Jurkat, Clone E6-1 (cell line): ENCODE measurements around the gene CAMTA1.
"Not testable (repeated sequence)": the region's sequence is repeated elsewhere in the genome, so short reads cannot be mapped to it uniquely, and the experiment has no call there.

Experiments
- DNase-seq: peaks from one replicate; pipeline ENCODE4 v3.0.0-alpha.2; 2011; ENCODE audit warnings: low read depth, low spot score
- H3K4me3 ChIP-seq: 2 replicates; pipeline ENCODE4 v1.5.1; 2011; ENCODE audit warnings: mild to moderate bottlenecking, low read length, control low read depth, moderate library complexity

The CAMTA1 gene

DNA sequence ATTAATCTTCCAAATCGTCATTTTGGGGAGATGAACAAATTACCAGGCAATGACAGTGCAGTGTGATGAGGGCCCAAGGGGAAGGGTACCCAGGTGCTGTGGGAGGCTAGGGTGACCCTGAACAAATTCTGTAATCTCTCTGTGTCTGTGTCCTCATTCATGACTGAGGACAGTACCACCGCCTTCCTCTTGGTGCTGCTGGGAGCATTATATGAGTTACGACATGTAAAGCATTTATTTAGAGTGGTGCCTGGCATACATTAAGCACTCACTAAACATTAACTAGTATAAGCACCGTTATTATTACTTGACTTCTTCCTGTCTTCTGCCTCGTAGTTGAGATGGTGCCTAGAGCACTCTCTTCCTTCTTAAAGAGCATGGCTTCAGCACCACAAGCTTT is 517.6 kb downstream of the CAMTA1 start:
- DNase-seq = no peak
- no peak overlapping the region for H3K4me3 ChIP-seq

DNA sequence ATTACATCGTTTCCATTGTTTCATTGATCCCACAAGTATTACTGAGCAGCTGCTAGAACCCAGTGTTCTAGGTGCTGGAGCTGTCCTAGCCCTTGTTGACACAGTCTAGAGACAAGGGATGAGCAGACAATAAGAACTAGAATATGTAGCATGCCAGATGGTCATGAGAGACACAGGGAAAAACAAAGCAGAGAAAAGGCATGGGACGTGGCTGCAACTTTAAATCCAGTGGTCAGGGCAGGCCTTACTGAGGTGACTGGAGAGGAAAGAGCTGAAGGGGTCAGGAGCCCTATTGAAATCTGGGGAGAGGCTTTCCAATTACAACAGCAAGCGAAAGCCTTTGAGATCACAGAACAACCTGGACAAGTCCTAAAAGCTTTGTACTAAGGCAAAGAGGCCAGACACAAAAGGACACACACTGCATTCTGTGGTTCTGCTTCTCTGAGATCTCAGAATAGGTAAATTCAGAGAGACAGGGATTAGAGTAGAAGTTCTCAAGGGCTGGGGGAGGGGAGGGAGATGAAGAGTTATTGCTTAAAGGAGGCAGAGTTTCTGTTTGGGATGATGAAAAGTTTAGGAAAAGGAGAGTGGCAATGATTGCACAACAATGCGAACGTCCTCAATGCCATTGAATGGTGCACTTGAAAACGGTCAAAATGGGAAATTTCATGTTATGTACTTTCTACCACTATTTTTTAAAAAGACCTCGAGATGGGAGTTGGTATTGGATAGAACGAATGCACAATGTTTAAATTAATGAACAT is 518.5 kb downstream of the CAMTA1 start:
- H3K4me3 ChIP-seq = no peak overlapping the region
- no peak for DNase-seq

DNA sequence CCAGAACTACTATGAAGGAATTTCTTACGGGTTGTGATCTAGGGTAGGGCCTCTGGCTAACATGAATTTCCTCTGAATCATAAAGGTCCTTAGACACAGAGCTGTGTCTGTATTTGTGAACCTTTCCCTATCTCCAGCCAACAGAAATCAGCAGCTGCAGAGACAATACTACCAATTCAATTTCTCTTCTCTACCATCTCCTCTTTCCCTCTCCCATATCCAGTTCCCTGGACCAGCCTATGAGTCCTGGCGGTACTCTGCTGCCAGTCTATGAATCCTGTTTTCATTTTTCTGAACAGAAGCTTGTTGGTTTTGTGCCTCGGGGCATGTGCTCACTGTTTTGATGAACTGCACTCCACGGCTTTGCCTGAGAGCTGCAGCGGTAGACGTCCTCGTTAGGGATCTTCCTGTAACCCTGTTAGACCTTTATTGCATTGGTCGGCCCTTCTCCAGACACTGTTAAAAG is 527.9 kb downstream of the CAMTA1 start:
- no peak overlapping the region for H3K4me3 ChIP-seq
- no peak for DNase-seq

DNA sequence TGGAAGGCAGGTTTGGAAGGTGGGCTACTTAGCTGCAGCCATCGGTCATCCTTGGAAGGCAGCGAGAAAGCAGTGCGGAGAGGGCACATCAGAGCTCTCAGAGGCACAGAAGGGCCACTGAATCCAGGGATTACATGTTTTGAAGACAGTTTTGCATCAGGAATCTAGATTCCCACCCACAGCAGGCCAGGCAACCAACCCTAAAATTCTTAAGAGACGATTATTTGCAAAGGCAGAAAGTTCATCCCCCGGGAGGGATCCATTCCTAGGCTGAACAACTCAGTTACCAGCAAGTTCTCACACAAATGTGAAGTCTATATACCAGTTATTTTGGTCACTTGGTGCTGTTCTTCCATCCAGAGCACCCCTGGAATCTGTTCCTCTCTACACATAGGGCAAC is 528.6 kb downstream of the CAMTA1 start:
- no peak for DNase-seq
- H3K4me3 ChIP-seq = no peak overlapping the region

DNA sequence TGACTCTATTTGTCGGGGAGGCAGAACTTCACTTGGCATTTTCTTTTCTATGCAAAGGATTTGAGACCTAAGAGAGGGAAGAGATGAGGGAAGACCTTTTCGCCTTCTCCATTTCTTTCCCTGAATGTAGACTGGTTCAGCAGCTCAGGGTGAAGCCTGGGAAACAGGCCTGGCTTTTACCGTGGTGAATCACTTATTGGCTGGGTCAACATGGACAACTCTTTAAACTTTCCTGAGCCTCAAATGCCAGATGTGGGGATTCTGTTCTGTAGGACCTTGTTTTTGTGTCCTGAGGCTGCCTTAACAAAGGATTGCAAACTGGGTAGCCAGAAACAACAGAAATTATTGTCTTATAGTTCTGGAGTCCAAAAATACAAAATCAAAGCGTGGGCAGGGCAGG is 530.1 kb downstream of the CAMTA1 start:
- DNase-seq = no peak
- no peak overlapping the region for H3K4me3 ChIP-seq

DNA sequence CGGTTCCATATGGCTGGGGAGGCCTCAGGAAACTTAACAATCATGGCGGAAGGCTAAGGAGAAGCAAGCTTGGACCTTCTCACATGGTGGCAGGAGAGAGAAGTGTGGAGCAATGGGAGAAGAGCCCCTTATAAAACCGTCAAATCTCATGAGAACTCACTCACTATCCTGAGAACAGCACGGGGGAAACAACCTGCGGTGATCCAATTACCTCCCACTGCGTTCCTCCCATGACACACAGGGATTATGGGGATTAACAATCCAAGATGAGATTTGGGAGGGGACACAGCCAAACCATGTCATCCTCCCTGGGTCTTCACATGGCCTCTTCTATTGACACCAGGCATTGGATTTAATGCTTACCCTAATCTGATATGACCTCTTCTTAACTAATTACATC is 530.7 kb downstream of the CAMTA1 start:
- DNase-seq = no peak
- H3K4me3 ChIP-seq = no peak overlapping the region

DNA sequence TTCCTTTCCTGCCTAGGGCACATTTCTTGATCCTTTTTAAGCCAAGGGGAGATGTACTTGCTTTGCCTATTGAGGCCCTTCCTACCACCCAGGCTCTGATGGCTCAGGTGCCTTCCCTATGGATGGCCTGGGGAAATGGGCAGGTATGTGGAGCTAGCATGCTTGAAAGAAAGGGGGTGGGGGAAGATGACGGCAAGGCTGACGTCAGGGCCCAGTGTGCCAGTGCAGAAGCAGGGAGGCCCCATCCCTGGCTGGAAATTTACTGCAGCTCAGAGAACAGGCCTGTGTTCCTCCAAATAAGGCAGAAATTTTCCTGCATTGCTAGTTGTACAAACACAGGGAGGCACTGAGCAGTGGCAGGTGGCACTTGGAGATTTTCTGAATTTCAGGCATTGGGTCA is 532.6 kb downstream of the CAMTA1 start:
- no peak overlapping the region for H3K4me3 ChIP-seq
- no peak for DNase-seq

DNA sequence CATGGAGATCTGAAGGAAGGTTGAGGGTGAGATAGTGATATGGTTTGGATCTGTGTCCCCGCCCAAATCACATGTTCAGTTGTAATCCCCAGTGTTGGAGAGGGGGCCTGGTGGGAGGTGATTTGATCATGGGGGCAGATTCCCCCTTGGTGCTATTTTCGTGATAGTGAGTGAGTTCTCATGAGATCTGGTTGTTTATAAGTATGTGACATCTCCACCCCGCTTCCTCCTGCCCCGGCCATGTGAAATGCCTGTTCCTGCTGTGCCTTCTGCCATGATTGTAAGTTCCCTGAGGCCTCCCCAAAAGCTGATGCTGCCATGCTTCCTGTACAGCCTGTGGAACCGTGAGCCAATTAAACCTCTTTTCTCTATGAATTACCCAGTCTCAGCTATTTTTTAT is 533.9 kb downstream of the CAMTA1 start:
- H3K4me3 ChIP-seq = no peak overlapping the region
- no peak for DNase-seq

DNA sequence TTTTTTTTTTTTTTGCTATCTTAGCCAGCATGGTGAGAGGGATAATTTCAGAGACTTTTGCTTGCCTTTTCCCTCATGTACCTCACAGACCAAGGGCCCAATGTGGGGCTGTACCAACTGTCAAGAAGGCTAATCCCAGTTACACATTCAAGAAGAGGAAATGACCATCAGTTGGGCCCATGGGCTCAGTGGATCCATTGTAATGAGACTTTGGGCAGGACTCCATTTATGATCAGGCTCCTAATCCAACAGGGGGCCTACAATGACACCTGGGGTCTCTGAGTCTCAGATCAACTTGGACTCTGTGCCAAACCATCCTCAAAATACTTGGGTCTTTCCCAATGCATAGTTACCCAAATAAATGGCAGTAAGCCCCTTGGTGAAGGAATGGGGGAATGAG is 535.4 kb downstream of the CAMTA1 start:
- H3K4me3 ChIP-seq = no peak overlapping the region
- DNase-seq = no peak

DNA sequence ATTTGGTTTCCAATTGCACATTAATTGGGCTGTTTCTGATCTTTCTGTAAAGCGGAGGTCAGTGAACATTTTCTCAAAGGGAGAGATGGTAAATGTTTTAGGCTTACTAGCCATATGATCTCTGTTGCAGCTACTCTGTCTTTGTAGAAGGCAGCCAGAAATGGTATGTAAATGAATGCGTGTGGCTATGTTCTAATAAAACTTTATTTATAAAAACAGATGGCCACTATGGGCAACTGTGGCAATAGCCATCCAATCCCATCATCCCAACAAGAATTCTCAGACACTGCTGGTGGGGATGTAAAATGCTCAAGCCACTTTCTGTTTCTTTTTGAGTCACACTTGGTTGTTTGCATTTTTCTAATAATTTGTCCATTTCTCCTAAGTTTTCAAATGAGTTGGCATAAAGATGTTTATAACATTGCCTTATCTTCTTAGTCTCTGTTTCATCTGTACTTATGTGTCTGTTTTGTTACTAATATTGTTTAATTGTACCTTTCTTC is 537.1 kb downstream of the CAMTA1 start:
- no peak for DNase-seq

DNA sequence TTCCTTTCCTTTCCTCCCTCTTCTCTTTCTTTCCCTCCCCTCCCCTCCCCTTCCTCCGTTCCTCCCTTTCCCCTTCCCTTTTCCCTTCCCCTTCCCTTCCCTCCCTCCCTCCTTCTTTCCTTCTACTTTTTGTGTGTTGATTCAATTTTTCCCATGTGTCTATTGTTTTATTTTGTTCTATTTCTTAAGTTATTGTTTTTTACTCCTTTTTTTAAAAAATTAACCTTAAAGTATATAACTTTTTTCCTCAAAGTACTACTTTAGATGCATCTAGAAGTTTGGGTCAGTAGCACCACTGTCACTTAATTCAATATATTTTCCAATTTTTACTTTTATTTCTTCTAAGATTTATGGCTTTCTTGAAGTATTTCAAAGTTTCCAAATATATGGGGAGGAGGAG is 537.7 kb downstream of the CAMTA1 start:
- H3K4me3 ChIP-seq = no peak overlapping the region
- no peak for DNase-seq

More for the DNA sequence above, 537.1 kb downstream of the CAMTA1 start:
- H3K4me3 ChIP-seq = no peak overlapping the region

DNA sequence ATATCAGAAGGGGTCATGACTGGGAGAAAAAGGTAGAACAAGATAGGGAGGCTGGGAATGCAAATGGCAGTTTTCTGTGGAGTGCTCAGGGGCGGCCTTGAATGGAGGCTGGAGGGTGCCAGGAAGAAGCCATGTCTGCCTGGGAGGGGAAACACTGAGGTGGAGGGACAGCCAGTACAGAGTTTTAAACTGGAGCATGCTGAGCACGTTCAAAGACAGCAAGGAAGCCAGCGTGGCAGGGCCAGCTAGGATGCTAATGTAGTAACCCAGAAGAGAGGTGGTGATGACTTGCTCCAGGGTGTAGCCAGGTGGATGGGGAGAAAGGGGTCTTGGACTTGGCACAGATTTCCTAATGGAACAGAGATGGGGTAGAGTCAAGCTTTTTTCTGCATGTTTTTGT is 540.0 kb downstream of the CAMTA1 start:
- no peak for DNase-seq
- no peak overlapping the region for H3K4me3 ChIP-seq

DNA sequence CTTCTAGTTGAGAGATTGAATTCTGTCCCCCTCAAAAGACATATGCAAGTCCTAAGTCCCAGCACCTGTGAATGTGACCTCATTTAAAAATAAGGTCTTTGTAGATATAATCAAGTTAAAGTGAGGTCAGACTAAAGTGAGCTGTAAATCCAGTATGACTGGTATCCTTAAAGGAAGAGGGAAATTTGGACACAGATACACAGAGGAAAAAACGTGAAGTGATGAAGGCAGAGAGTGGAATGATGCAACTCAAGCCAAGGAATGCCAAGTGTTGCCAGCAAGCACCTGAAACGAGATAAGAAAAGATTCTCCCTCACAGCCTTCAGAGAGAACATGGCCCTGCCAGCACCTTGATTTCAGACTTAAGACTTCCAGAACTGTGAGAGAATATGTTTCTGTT is 541.1 kb downstream of the CAMTA1 start:
- DNase-seq = no peak
- no peak overlapping the region for H3K4me3 ChIP-seq

DNA sequence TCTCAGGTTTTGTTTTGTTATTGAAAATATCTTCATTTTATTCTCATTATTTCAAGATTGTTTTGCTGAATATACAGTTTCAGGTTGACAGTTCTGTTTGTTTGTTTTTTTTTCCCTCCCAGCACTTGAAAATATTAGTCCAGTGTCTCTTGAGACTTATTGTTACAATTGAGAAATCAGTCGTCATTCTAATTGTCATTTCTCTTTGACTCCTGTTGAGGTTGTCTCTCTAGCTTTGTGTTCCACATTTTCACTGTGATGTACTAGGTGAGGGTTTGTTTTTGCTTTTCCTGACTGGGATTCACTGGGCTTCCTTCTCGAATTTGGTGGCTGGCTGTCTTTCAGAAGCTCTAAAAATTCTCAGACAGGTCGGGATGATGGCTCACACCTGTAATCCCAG is 542.6 kb downstream of the CAMTA1 start:
- DNase-seq = no peak

DNA sequence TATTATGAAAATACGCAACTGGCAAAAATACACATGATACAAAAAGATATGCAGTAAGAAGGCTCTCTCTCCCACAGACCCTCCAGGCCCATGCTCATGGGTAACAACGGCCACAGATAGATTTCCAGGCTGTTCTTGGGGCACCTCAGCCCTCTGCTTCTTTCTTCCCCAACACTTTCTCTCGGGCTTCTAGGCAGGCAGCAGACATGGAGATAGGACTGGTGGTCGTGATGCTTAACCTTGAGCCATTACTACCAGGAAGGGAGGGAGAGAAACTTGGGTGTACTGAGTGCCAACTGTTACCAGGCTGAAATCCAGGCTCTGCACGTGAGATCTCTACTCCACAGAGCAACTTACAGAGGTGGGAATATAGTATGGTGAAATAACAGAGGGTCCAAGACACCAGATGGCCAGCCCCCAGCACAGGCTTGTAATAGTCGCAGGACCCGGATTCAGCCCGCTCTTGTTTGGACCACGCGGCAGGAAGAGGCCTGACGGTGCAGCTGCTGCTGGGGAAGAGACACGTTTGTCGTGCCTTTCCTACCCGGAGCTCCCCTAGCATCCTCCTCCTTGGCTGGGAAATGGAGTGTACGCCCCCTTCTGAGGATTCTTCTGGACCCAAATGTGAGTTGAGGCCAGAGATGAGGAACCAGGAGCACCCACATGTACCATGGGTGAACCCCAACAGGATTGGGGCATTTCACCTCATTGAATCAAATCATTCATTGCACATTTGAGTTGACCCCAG is 544.8 kb downstream of the CAMTA1 start:
- no peak for DNase-seq
- no peak overlapping the region for H3K4me3 ChIP-seq

More for the DNA sequence above, 542.6 kb downstream of the CAMTA1 start:
- H3K4me3 ChIP-seq = no peak overlapping the region

DNA sequence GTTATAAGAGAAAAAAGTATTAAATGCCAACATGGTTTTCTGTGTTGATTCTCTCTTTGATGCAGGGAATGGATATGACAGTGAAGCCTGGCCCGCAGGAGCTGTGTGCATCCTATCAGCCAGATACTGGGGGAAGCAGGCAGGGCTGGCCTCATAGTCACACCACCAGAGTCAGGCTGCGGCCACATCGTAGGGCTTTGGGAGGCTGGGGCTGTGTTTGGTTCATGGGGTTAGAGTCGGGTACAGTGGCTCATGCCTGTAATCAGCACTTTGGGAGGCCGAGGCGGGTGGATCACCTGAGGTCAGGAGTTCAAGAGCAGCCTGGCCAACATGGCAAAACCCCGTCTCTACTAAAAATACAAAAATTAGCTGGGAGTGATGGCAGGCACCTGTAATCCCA is 545.5 kb downstream of the CAMTA1 start:
- H3K4me3 ChIP-seq, DNase-seq: not testable (repeated sequence)

DNA sequence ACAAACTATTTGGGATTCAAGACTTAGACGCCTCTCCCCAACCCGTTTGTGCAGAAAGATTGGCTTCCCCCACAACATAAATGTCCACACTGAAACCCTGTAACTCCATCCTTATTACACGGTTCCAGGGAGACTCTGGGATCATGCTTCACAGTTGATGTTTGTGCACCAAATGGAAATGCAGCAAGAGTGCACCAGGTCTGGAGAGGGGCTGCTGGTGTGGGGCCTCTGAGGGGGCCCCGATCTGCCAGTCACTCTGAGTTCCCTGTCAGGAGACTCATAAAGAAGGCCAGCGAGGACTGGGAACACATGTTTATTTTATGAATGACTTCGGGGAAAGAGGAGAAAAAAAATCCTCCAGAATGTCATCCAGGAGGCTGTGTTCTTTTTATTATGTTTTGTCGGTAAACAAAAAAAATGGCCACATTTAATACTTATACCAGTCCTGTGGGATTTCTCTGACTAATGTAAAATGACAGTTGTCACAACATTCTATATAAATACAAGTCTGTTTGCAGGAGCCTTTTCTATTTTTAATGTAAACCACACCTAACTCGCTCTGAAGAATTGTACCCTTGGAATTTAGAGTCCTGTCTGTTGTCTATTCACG is 546.8 kb downstream of the CAMTA1 start:
- no peak overlapping the region for H3K4me3 ChIP-seq
- DNase-seq = no peak

DNA sequence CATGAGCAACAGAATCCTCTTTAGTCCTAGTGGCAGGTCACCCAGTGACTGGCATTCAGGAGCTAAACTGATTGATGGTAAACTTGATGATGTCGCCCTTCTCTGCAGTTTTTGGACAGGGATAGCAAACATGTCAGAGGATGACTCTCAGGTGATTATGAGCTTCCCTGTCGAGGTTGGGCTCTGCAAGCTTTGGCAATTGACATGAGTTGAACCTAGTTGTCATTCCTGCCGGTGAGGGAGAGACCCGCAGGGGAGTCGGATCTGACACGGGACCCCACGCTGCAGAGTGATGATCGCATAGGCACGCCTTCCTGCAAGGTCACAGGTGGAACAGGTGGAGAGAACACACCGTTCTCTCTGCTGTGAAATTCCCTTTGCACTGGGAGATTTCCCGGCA is 547.8 kb downstream of the CAMTA1 start:
- H3K4me3 ChIP-seq = no peak overlapping the region
- no peak for DNase-seq

DNA sequence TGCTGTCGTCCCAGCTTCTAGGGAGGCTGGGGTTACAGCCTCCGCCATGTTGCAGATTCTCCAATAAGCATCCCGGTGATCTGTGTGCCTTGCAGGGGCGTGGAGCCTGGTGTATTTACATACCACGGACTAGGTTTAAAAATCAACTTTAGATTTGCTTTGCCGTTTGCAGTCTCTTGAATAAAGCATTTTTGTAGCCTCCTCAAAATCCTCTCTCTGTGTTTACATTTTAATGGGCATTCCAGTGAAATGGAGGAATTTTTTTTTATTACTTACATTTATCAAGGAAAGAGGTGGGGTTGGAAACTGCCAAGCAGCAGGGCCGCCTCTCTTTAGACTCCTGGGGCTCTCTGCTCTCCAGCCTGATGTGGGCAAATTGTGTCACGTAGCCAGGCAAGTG is 548.4 kb downstream of the CAMTA1 start:
- H3K4me3 ChIP-seq = no peak overlapping the region
- DNase-seq = no peak

DNA sequence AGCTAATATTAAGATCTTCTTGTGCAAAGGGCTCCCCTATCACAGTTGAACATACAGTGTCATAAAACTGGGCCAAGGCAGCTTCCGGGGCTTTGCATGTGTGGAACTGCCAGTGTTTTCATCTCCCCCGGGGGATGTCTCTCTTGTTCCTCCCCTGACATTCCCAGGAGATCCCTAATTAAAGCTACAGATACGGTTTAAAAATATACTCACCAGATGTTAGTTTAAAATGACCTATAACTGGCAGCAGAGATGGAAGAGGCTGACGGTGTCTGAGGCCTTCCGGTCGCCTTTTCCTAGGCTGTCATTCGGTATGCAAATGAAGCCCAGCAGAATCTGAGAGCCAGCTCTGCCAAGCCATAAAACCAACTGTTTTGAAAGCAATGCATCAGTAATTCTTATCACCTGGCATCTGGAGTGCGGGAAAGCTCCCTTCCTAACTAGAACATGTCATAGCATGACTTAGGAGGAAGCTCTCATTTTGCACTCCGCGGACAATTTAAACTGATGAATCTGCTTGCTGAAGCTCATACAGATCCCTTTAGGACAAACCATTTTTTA is 549.3 kb downstream of the CAMTA1 start:
- no peak for DNase-seq
- H3K4me3 ChIP-seq = no peak overlapping the region
